Measurements from ENCODE around the gene GPR176. TPM values are rescaled to one million over a fixed set of nuclear protein-coding genes. Genes with fewer than 3 reads are reported as not detected.

GPR176 gene
- total and polyA plus RNA-seq, 7 donors, result 0.23 to 7.9 (median 3.9) TPM

DNA sequence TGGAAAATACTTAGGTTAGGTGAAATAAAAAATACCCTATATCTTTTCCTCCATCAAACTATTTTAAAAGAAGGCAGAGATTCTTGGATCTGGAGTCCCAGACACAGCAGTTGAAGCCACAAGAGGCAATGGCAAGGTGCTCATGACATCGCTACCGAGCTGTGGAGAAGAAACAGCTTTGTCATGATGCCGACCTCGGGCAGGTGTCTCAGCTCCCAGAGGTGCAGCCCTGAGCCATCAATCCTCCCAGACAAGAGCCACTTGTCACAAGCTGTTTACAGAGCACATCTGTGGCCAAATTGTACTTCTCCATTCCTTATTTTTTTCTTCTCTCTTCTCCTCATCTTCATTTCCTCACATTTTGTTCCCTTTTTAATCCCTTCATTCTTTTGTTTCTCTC, 50.8 kb downstream of the GPR176 start:
- WGBS, 2 donors, result 41 to 64% methylated on average over 4 of the region's 4 CpGs
- intact Hi-C loops (cut with DNase I), result no loop called here
- no peak overlapping the region for H3K27ac ChIP-seq
- H3K36me3 ChIP-seq, result no peaks in the 10 kb centered on the region
- no peaks in the 10 kb centered on the region for H3K4me1 ChIP-seq
- no peak for DNase-seq
- H3K27me3 ChIP-seq, result no peaks in the 10 kb centered on the region
- no peak overlapping the region for H3K4me3 ChIP-seq
- H3K9me3 ChIP-seq, result no peaks in the 10 kb centered on the region
- TF ChIP-seq CTCF (IDR thresholded peaks at IDR 0.05) (no peak), EP300 (IDR thresholded peaks at IDR 0.05) (no peak), POLR2AphosphoS5 (IDR thresholded peaks at IDR 0.05) (no peak), POLR2A (IDR thresholded peaks at IDR 0.05) (no peak)

GRCh38 chr15:39868396-39868795, 51.7 kb downstream of the GPR176 start:
- DNase-seq, result no peak
- Histone ChIP-seq H3K4me1 (no peaks in the 10 kb centered on the region), H3K27ac (no peak overlapping the region), H3K36me3 (no peaks in the 10 kb centered on the region), H3K9me3 (no peaks in the 10 kb centered on the region), H3K27me3 (no peaks in the 10 kb centered on the region), H3K4me3 (no peak overlapping the region)
- TF ChIP-seq POLR2AphosphoS5 (IDR thresholded peaks at IDR 0.05), result no peak
- TF ChIP-seq CTCF (IDR thresholded peaks at IDR 0.05), result no peak
- TF ChIP-seq POLR2A (IDR thresholded peaks at IDR 0.05), result no peak
- 93 to 96% methylated on average over 2 of the region's 2 CpGs for WGBS, 2 donors
- intact Hi-C loops (cut with DNase I), result no loop called here

DNA sequence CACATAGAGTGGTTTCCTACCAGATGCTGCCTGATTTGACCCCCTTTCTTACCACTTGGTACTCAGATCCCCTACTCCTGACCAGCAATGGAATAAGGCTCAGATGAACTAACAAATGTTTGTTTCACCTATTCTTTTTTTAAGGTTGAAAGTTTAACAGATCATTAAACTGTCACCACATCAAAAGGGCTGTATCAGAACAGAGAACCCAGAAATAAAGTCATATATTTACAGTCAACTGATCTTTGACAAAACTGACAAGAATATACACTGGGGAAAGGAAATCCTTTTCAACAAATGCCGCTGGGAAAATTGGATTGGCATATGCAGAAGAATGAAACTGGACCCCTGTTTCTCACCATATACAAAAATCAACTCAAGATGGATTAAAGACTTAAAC, 56.0 kb downstream of the GPR176 start:
- H3K4me1 ChIP-seq, result no peaks in the 10 kb centered on the region
- intact Hi-C loops (cut with DNase I), result no loop called here
- no peak overlapping the region for H3K4me3 ChIP-seq
- WGBS, 2 donors, result 75 to 93% methylated on average over 1 of the region's 1 CpG
- H3K9me3 ChIP-seq, result no peaks in the 10 kb centered on the region
- no peak overlapping the region for H3K27ac ChIP-seq
- no peaks in the 10 kb centered on the region for H3K36me3 ChIP-seq
- no peak for TF ChIP-seq POLR2A (IDR thresholded peaks at IDR 0.05)
- TF ChIP-seq CTCF (IDR thresholded peaks at IDR 0.05), result no peak
- no peak for TF ChIP-seq EP300 (IDR thresholded peaks at IDR 0.05)
- no peak for TF ChIP-seq POLR2AphosphoS5 (IDR thresholded peaks at IDR 0.05)
- no peak for DNase-seq
- H3K27me3 ChIP-seq, result no peaks in the 10 kb centered on the region

DNA sequence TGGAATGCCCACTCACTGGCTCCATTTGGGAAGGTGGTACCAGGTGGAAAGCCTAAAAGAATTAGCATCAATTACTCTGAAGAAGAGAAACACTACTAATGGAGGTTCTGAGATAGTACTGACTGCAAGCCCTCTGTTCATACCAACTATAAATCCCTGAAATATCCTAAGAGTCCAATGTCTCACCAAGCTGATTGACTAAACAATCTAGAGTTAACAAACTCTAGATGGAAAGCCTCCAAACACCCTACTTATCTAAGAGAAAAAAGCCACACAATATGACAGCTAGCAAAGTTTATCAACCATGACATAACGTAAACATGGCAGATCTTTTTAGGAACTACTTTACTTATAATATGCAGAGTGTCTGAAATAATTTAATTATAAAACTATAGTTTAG, 59.2 kb downstream of the GPR176 start:
- Histone ChIP-seq H3K4me1 (no peaks in the 10 kb centered on the region), H3K9me3 (no peaks in the 10 kb centered on the region), H3K4me3 (no peak overlapping the region), H3K27me3 (no peaks in the 10 kb centered on the region), H3K27ac (no peak overlapping the region), H3K36me3 (no peaks in the 10 kb centered on the region)
- DNase-seq, result no peak
- intact Hi-C loops (cut with DNase I), result no loop called here
- WGBS, 2 donors, result 80 to 96% methylated on average over 1 of the region's 1 CpG
- TF ChIP-seq CTCF (IDR thresholded peaks at IDR 0.05), result no peak
- TF ChIP-seq POLR2AphosphoS5 (IDR thresholded peaks at IDR 0.05), result no peak
- TF ChIP-seq POLR2A (IDR thresholded peaks at IDR 0.05), result no peak
- no peak for TF ChIP-seq EP300 (IDR thresholded peaks at IDR 0.05)

- H3K36me3 ChIP-seq, result no peaks in the 10 kb centered on the region
- no peak overlapping the region for H3K27ac ChIP-seq
- TF ChIP-seq CTCF (IDR thresholded peaks at IDR 0.05) (no peak), POLR2AphosphoS5 (IDR thresholded peaks at IDR 0.05) (no peak), POLR2A (IDR thresholded peaks at IDR 0.05) (no peak), EP300 (IDR thresholded peaks at IDR 0.05) (no peak)
- intact Hi-C loops (cut with DNase I), result no loop called here
- H3K27me3 ChIP-seq, result no peaks in the 10 kb centered on the region
- no peak overlapping the region for H3K4me3 ChIP-seq
- H3K9me3 ChIP-seq, result no peaks in the 10 kb centered on the region
- H3K4me1 ChIP-seq, result no peaks in the 10 kb centered on the region
- no peak for DNase-seq
- WGBS, 2 donors, result 90 to 94% methylated on average over 3 of the region's 3 CpGs
These were observed 59.9 kb downstream of the GPR176 start for GRCh38 chr15:39860200-39860599.

Data from sigmoid colon (tissue), 7 donors.